HCT116 (cell line): ENCODE measurements around the gene IFI30. TPM values are rescaled to one million over a fixed set of nuclear protein-coding genes. Genes with fewer than 3 reads are reported as not detected.

Source experiments
- ATAC-seq: fragments of 200-7000 bp; cut with Tn5 transposase; 2 replicates; pipeline ENCODE4 v1.9.1; 2020; ENCODE audit warnings: mild to moderate bottlenecking, moderate library complexity
- BruUV-seq: library from RNA; stranded (reverse); fragments of 400-500 nt; replicated peaks from 2 replicates; lab custom pipeline; 2021; lab: Mats Ljungman, UMichigan
- CTCF ChIA-PET: fragments of 300-600 bp; sonication (Branson Sonifier 250); formaldehyde crosslinking; loops from one replicate; lab custom pipeline; 2021; ENCODE audit warnings: antibody characterized with exemption; lab: Charles Lee
- POLR2A ChIA-PET: fragments of 300-600, 350-600 bp; sonication (Branson Sonifier 250); formaldehyde crosslinking; loops from one replicate; lab custom pipeline; 2021; ENCODE audit warnings: antibody characterized with exemption; lab: Charles Lee
- RAD21 ChIA-PET, 2 experiments: fragments of 300-600 bp; sonication (Branson Sonifier 250); formaldehyde crosslinking; loops; one replicate each; lab custom pipeline; 2023; ENCODE audit warnings: low total read pairs in 2 of 2; ENCODE audit not compliant: uncharacterized antibody in 2 of 2, unreplicated experiment in 2 of 2, low non-redundant PET in 1 of 2; lab: Charles Lee
- DNase-seq: peaks from one replicate; pipeline ENCODE4 v3.0.0-alpha.2; 2010; ENCODE audit warnings: low read depth, low spot score
- H2AFZ ChIP-seq: fragments of 200-600 bp; shearing (Covaris generic), sonication (generic); 2 replicates; pipeline ENCODE4 v1.6.1; 2017; ENCODE audit warnings: low read depth, mixed run types, mixed read lengths, antibody characterized with exemption, low read length; ENCODE audit not compliant: poor library complexity, severe bottlenecking
- H3K27ac ChIP-seq: 2 replicates; pipeline ENCODE4 v1.5.1; 2012; ENCODE audit warnings: low read depth, low read length
- H3K27me3 ChIP-seq: fragments of 200-600 bp; sonication (generic); 2 replicates; pipeline ENCODE4 v1.6.1; 2016; ENCODE audit warnings: mixed run types, low read length, mixed read lengths; ENCODE audit not compliant: insufficient read depth
- H3K36me3 ChIP-seq, 2 experiments: fragments of 200-500 bp in 1 of 2; fragments of 200-600 bp in 1 of 2; sonication (Bioruptor generic) in 1 of 2; sonication (generic) in 1 of 2; 2 replicates each; pipeline versions ENCODE4 v1.5.1 to v1.6.1; 2014 to 2016; ENCODE audit warnings: low read length in 2 of 2, inconsistent platforms in 1 of 2, mixed read lengths in 1 of 2, mixed run types in 1 of 2; ENCODE audit not compliant: insufficient read depth in 2 of 2, control insufficient read depth in 1 of 2
- H3K4me1 ChIP-seq, 2 experiments: fragments of 200-600 bp in 1 of 2; sonication (generic) in 1 of 2; 2 replicates each; pipeline versions ENCODE4 v1.5.1 to v1.6.1; 2012 to 2017; ENCODE audit warnings: low read length in 2 of 2, inconsistent platforms in 1 of 2, mild to moderate bottlenecking in 1 of 2, mixed read lengths in 1 of 2, mixed run types in 1 of 2, moderate library complexity in 1 of 2; ENCODE audit not compliant: insufficient read depth in 2 of 2, control insufficient read depth in 1 of 2
- H3K4me2 ChIP-seq: fragments of 200-600 bp; sonication (generic); 2 replicates; pipeline ENCODE4 v1.6.1; 2017; ENCODE audit warnings: mixed run types, low read length, mixed read lengths
- H3K4me3 ChIP-seq, 2 experiments: fragments of 200-600 bp in 1 of 2; sonication (generic) in 1 of 2; replicated peaks in 1 of 2; 2 replicates each; pipeline ENCODE4 v1.5.1; 2011 to 2016; ENCODE audit warnings: low read length in 2 of 2, control low read depth in 1 of 2, low read depth in 1 of 2, mild to moderate bottlenecking in 1 of 2, mixed read lengths in 1 of 2, mixed run types in 1 of 2
- H3K79me2 ChIP-seq: fragments of 200-600 bp; sonication (generic); 2 replicates; pipeline ENCODE4 v1.6.1; 2017; ENCODE audit warnings: mild to moderate bottlenecking, mixed run types, low read length, moderate library complexity, mixed read lengths; ENCODE audit not compliant: insufficient read depth
- H3K9ac ChIP-seq: fragments of 200-600 bp; sonication (generic); 2 replicates; pipeline ENCODE4 v1.6.1; 2016; ENCODE audit warnings: low read length, mixed read lengths
- H3K9me2 ChIP-seq: fragments of 200-600 bp; sonication (generic), shearing (Covaris generic); 2 replicates; pipeline ENCODE4 v1.6.1; 2017; ENCODE audit warnings: mixed run types, mild to moderate bottlenecking, moderate library complexity; ENCODE audit not compliant: insufficient read depth
- H3K9me3 ChIP-seq, 2 experiments: fragments of 200-500 bp in 1 of 2; fragments of 200-600 bp in 1 of 2; sonication (Bioruptor generic) in 1 of 2; sonication (generic) in 1 of 2; 2 replicates each; pipeline ENCODE4 v1.6.1; 2014 to 2017; ENCODE audit warnings: low read length in 2 of 2, mixed read lengths in 2 of 2, inconsistent platforms in 1 of 2, low read depth in 1 of 2, mild to moderate bottlenecking in 1 of 2, mixed run types in 1 of 2, moderate library complexity in 1 of 2; ENCODE audit not compliant: control insufficient read depth in 1 of 2, insufficient read depth in 1 of 2
- H4K20me1 ChIP-seq: fragments of 200-600 bp; sonication (generic), shearing (Covaris generic); 2 replicates; pipeline ENCODE4 v1.6.1; 2017; ENCODE audit warnings: mixed run types, mild to moderate bottlenecking, moderate library complexity; ENCODE audit not compliant: insufficient read depth
- JUND ChIP-seq: IDR thresholded peaks from 2 replicates; pipeline ENCODE4 v1.6.1; 2012
- RAD21 ChIP-seq: IDR thresholded peaks from 2 replicates; pipeline ENCODE4 v1.6.1; 2012; ENCODE audit warnings: low read depth, mild to moderate bottlenecking
- REST ChIP-seq: IDR thresholded peaks from 2 replicates; pipeline ENCODE4 v1.6.1; 2012; ENCODE audit warnings: low read depth
- SRF ChIP-seq: IDR thresholded peaks from 2 replicates; pipeline ENCODE4 v1.6.1; 2012; ENCODE audit warnings: low read depth
- YY1 ChIP-seq: IDR thresholded peaks from 2 replicates; pipeline ENCODE4 v1.6.1; 2011; ENCODE audit warnings: low read length, low read depth, moderate library complexity, mild to moderate bottlenecking; ENCODE audit not compliant: insufficient replicate concordance; ENCODE audit errors: extremely low read depth
- ZFX ChIP-seq: fragments of 450-650 bp; IDR thresholded peaks from 2 replicates; pipeline ENCODE4 v1.6.1; 2017
- intact Hi-C: fragments of 100-400 bp; cut with micrococcal nuclease; formaldehyde crosslinking; loops from 2 replicates; pipeline ENCODE4 v1.10.0; 2022
- total RNA-seq: library from RNA; stranded (reverse); gene quantifications from one replicate; pipeline ENCODE4 v1.2.1, GENCODE V29; 2021; ENCODE audit not compliant: unreplicated experiment

The IFI30 gene
- total RNA-seq, 1 experiment from 2014 or later = 64.6 TPM

- Histone ChIP-seq H3K9me3 (no peaks in the 10 kb centered on the region), H3K4me2 (peak overlapping the region; percentile 91), H4K20me1 (no peaks in the 10 kb centered on the region), H3K9me2 (no peaks in the 10 kb centered on the region), H3K4me1 (peaks cover 18 to 30% of the 10 kb centered on the region in 2 experiments), H2AFZ (no peak overlapping the region), H3K27me3 (no peaks in the 10 kb centered on the region), H3K9ac (peak overlapping the region; percentile 48; the same call in 1 of the 2 replicates), H3K27ac (peak overlapping the region; percentile 72), H3K36me3 (no peaks in the 10 kb centered on the region), H3K79me2 (no peaks in the 10 kb centered on the region), H3K4me3 (peak overlapping the region; percentile 45 to 56)
- RAD21 ChIA-PET = interaction anchor here (0.6 to 1.2 kb wide), 4 partner anchors 20 to 113 kb away, joined by 3 to 7 read pairs (median 4); partner anchors contain the start of gene RAB3A (in 1 of the 2)
- POLR2A ChIA-PET = interaction anchor here (0.8 to 1.9 kb wide), 9 partner anchors 14 to 161 kb away, joined by 3 to 19 read pairs (median 5); partner anchors contain the start of genes GDF15, JUND, MPV17L2 and RAB3A
- DNase-seq (peak; percentile 99), ATAC-seq (peak; percentile 98)
- CTCF ChIA-PET = interaction anchor here (0.7 to 2.0 kb wide), 13 partner anchors 9 to 112 kb away, joined by 3 to 31 read pairs (median 4); partner anchors contain the start of genes IQCN and PIK3R2
- BruUV-seq = no TSS peak
- intact Hi-C loops = no loop called here
- TF ChIP-seq RAD21 (no peak), JUND (no peak), REST (no peak), ZFX (no peak), SRF (no peak), YY1 (no peak)
Observed at GRCh38 chr19:18224525-18225354, 51.1 kb downstream of the IFI30 start.
